NOMO-1 (cell line): ENCODE measurements around the gene CCDC167.
"Not testable (repeated sequence)": the region's sequence is repeated elsewhere in the genome, so short reads cannot be mapped to it uniquely, and the experiment has no call there.

Experiments
- DNase-seq, 2 experiments: peaks; one replicate each; lab custom pipeline; 2025; ENCODE audit not compliant: unreplicated experiment in 2 of 2; lab: John Stamatoyannopoulos, UW

The CCDC167 gene

GRCh38 chr6:37477656-37478435 is 21.8 kb downstream of the CCDC167 start:
- no peak for DNase-seq

DNA sequence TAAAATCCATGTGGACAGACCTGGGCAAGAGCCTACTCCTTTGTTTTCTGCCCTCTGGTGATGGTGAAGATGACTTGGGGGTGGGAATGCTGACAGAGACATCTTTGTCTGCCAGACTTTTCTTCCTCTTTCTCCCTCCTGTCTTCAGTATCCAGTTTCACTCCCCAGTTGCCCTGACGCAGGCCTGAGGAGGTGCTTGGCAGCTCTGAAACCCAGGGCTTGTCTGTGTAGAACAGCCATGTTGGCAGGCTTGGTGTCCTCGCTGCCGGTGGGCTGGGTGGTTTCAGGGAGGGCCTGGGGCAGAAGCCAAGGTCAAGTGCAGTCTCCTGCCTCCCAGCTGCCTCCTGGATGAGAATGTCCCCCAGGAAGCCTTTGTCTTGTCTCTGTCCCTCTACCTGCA is 22.5 kb downstream of the CCDC167 start:
- no peak for DNase-seq

- no peak for DNase-seq
These were observed 25.4 kb downstream of the CCDC167 start for GRCh38 chr6:37474316-37474715.

DNA sequence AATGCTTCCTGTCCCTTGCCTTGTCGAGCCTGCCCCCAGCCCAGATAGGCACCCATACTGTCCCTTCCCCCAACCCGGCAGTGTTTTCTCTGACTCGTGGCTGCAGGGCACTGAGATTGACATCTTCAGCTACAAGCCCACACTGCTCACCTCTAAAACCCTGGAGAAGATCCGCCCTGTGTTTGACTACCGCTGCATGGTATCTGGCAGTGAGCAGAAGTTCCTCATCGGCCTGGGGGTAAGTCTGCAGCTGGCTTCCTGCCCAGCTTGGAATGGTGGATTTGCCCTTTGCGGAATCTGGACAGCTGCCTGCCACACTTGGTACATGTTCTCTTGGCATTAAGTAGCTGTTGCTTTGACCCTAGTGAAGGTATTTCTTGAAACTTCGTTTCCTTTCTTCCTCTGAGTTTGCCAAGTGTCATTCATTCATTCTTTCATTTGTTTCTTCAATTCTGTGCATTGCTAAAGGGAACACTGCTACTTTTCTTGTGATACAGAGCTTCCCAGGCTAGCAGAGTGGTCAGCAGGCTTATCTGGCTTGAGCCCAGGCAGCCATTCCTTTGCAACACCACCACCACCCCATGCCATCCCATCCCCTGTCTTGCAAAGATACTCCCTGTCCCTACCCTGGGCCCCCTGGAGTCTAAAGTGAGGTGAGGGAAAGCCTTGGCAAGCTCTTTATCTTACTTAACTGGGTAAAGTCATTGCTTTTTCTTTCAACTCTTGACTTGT is 26.2 kb downstream of the CCDC167 start:
- no peak for DNase-seq

DNA sequence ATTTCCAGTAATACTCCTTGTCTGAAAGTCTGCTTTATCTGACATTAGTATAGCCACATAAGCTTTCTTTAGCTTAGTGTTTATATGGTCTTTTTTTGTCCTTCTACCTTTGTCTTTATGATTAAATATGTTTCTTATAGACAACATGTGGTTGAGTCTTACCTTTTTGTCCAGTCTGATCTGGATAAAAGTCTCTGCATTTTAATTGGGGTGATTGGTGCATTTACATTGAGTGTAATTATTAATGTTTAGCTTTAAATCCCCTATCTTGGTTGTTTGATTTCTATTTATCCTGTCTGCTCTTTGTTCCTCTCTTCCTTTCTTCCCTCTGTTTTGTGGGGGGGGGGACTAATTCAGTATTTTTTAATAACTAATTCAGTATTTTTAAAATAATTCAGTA is 32.0 kb downstream of the CCDC167 start:
- no peak for DNase-seq

DNA sequence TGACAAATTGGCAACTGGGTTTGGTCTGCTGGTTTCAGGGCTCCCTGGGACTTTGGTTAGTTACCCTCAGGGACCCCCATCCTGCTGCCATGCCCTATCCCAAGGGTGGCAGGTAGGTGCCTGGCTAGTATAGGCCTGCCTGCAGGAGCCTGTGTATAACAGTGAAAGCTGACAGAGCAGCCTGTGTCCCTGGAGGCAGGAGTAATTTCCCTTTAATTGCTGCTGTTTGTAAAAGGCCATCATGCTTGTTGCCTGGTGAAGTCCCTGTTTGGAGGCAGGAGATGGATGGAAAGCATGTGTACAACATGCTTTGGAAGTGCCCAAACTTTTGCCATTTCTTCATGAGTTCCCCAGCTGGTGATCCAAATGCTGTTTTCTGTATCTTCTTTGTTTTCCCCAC is 36.6 kb downstream of the CCDC167 start:
- no peak for DNase-seq

- no peak for DNase-seq
These were observed 38.9 kb downstream of the CCDC167 start for GRCh38 chr6:37460805-37461204.

- no peak for DNase-seq
These were observed 39.5 kb downstream of the CCDC167 start for GRCh38 chr6:37459981-37460800.

DNA sequence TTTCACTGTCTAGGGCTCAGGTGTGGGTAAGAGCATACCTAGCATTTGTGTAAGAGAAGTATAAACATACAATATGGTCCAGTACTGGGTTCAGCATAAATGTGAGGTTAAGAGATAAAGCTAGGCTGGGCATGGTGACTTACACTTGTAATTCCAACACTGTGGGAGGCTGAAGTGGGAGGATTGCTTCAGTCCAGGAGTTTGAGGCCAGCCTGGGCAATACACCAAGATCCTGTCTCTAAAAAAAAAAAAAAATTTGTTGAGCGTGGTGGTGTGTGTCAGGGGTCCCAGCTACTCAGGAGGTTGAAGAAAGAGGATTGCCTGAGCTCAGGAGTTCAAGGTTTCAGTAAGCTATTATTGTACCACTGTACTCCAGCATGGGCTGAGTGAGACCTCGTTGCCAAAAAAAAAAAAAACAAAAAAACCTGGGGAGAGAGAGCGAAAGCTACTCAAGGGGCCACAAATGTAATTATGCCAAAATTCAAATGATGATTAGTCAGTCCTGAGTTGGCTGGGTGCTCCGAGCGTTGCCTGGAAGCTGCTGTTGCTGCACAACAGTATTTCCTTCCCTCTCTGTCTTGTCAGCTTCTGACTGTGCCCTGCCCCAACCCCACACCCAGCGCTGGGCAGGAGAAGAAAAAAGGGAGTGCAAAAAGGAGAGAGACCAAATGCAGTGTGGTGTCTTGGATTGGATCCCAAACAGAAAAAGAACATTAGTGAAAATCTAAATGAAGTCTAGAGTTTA is 42.7 kb downstream of the CCDC167 start:
- no peak for DNase-seq

DNA sequence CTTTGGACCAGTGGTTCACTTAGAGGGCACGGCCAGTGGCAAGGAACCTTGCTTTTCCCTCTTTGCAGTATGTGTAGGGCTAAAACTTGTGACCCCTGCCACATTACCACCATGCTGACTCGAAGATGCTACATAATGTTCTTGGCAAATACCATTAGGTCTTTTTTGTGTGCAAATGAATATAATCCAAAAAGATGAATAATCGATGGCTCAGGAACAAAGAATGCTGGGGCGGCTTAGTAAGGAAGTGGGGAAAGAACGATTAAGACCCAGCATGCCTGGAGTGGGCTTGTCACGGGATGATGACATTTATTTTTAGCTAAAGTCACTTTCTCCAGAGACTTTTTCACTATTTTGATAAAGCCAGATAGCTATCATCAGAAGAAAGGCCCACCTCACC is 43.6 kb downstream of the CCDC167 start:
- DNase-seq = no peak

GRCh38 chr6:37454420-37455140 is 45.1 kb downstream of the CCDC167 start:
- DNase-seq = no peak

DNA sequence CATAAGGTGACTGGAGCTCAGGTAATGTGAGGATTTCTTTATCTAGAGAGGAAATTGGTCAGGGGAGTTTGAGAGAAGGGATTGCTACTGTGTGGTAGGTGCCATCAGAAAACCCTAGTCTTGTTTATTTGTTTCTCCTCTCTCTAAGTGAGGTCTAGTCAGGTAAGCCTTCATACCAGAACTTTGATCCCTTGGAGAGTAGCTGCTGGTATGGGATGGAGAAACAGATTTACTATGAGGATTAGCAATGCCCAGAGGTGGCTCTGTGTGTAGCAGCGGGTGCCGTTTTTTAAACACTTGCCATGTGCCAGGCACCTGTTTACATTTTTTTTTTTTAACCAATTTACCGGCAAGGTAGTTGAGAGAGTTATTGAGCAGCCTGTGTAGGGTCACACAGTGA is 47.2 kb downstream of the CCDC167 start:
- DNase-seq = no peak

- no peak for DNase-seq
These were observed 48.1 kb downstream of the CCDC167 start for GRCh38 chr6:37451441-37452193.

- DNase-seq = no peak
These were observed 49.7 kb downstream of the CCDC167 start for GRCh38 chr6:37449984-37450383.

GRCh38 chr6:37443216-37443542 is 56.5 kb downstream of the CCDC167 start:
- DNase-seq = not testable (repeated sequence)

DNA sequence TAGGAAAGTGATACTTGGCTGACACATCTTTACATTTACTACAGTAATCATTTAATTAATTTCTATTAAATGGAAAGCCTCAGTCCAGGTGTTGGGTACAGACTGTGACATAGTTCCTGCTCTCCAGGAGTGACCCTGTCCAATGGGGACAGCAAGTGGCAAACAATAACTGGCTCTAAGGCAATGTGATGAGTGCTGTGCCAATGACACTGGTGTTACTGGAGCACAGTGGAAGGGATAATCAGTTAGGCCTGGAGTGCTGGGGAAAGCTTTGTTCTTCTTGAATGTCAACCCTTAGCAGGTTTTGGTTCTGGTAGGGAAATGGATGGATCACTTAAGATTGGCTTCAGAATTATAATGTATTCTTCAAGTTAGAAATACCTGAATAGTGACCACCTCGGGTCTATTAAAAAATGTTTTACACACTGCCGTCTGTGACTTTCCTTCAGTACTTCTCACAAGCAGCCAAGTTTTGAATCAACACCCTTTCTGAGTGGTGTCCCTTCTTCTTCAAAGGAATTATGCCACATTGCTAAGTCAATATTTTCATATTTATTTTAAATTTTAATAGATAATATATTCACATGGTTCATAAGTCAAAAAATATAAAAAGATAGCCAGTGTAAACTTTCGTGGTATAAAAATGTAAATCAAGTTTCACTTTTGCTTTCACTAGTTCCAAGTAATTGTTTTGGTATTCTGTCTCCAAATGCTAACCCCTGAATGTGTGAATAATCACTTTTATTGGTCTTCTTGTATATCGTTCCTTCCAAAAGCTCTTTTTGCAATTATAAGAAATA is 57.1 kb downstream of the CCDC167 start:
- DNase-seq = no peak

DNA sequence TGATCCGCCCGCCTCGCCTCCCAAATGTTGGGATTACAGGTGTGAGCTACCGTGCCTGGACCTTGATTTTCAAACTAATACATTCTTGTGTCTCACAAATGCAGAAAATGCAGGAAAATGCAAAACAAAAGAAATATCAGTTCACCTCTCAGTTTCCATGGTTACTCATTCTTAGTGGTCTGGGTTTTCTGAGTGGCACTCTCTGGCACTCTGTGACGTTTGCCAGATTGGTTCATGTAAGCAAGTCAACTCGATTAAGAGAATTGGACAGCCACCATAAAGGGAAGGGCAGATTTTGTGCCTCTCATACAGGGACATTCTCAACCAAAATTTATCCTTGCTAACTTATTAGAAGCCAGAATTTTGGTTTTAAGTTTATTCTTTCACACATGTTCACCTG is 58.0 kb downstream of the CCDC167 start:
- DNase-seq = no peak

- DNase-seq = no peak
These were observed 60.8 kb downstream of the CCDC167 start for GRCh38 chr6:37438930-37439329.

- no peak for DNase-seq
These were observed 63.9 kb downstream of the CCDC167 start for GRCh38 chr6:37435816-37436215.
